ENCODE data around the gene MAT2B.

Gene MAT2B

GRCh38 chr5:163544041-163544440, 38.6 kb downstream of the MAT2B start (continued):
- TF ChIP-seq ZNF704 (tag by site-specific recombination; IDR thresholded peaks at IDR 0.05) (no peak), ZSCAN18 (tag by site-specific recombination; IDR thresholded peaks at IDR 0.05) (no peak)

GRCh38 chr5:163544836-163545235, 39.4 kb downstream of the MAT2B start:
- POLR2A ChIA-PET = no interaction called here
- Histone ChIP-seq H3K4me3 (ENCODE audit: low read depth, low read length) (no peak overlapping the region), H3K36me3 (ENCODE audit: control insufficient read depth in 2 of 2, insufficient read depth in 1 of 2, low read length in 2 of 2) (no peaks in the 10 kb centered on the region), H3K9me3 (ENCODE audit: control insufficient read depth, insufficient read depth, low read depth, low read length) (no peaks in the 10 kb centered on the region), H3K4me1 (ENCODE audit: control insufficient read depth, insufficient read depth, low read length) (no peaks in the 10 kb centered on the region), H3K27ac (ENCODE audit: extremely low read depth, low read depth, low read length) (no peak overlapping the region)
- CTCF ChIA-PET = no interaction called here
- no peak for TF ChIP-seq ZNF555 (tag by site-specific recombination; conservative IDR thresholded peaks at IDR 0.05)
- no peak for TF ChIP-seq ZSCAN5A (tag by site-specific recombination; IDR thresholded peaks at IDR 0.05)
- no peak for TF ChIP-seq ZNF239 (tag by site-specific recombination; IDR thresholded peaks at IDR 0.05)
- no peak for TF ChIP-seq ZNF843 (tag by site-specific recombination; IDR thresholded peaks at IDR 0.05)
- TF ChIP-seq WT1 (tag by site-specific recombination; IDR thresholded peaks at IDR 0.05) = no peak
- TF ChIP-seq ZNF280C (tag by site-specific recombination; IDR thresholded peaks at IDR 0.05) = no peak
- no peak for TF ChIP-seq ZNF324 (tag by site-specific recombination; IDR thresholded peaks at IDR 0.05)
- TF ChIP-seq KLF1 (tag by site-specific recombination; IDR thresholded peaks at IDR 0.05) = no peak
- TF ChIP-seq ZNF426 (tag by site-specific recombination; IDR thresholded peaks at IDR 0.05) = no peak
- no peak for TF ChIP-seq ZBTB21 (tag by site-specific recombination; IDR thresholded peaks at IDR 0.05)
- TF ChIP-seq ZNF560 (tag by site-specific recombination; IDR thresholded peaks at IDR 0.05; ENCODE audit: borderline replicate concordance) = no peak
- no peak for TF ChIP-seq ZNF174 (tag by site-specific recombination; IDR thresholded peaks at IDR 0.05)
- no peak for TF ChIP-seq ZNF404 (tag by site-specific recombination; IDR thresholded peaks at IDR 0.05)
- no peak for TF ChIP-seq KLF10 (tag by site-specific recombination; IDR thresholded peaks at IDR 0.05)
- no peak for TF ChIP-seq GLIS1 (tag by site-specific recombination; IDR thresholded peaks at IDR 0.05)
- TF ChIP-seq ZNF148 (tag by site-specific recombination; IDR thresholded peaks at IDR 0.05; ENCODE audit: borderline replicate concordance) = no peak
- no peak for TF ChIP-seq ZNF223 (tag by site-specific recombination; IDR thresholded peaks at IDR 0.05)
